RWPE2 (cell line): Measurements from ENCODE around the gene MPP3.

Source experiments
- ATAC-seq: fragments of 200-7000 bp; cut with Tn5 transposase; 3 replicates; pipeline ENCODE4 v1.9.1; 2021; ENCODE audit warnings: low read depth
- DNase-seq: peaks from one replicate; pipeline ENCODE4 v3.0.0-alpha.2; 2020; ENCODE audit warnings: low spot score
- H3K27ac ChIP-seq: fragments of 450-650 bp; 2 replicates; pipeline ENCODE4 v1.5.1; 2017; ENCODE audit warnings: mild to moderate bottlenecking; ENCODE audit not compliant: poor library complexity, severe bottlenecking
- H3K27me3 ChIP-seq: fragments of 250-450 bp; sonication (Bioruptor Pico); 2 replicates; pipeline ENCODE4 v1.5.1; 2021; ENCODE audit warnings: mild to moderate bottlenecking, moderate library complexity; ENCODE audit not compliant: insufficient read depth, poor library complexity, severe bottlenecking
- H3K36me3 ChIP-seq: fragments of 250-450 bp; sonication (Bioruptor Pico); 2 replicates; pipeline ENCODE4 v1.5.1; 2020; ENCODE audit warnings: low read depth, mild to moderate bottlenecking, moderate library complexity
- H3K4me1 ChIP-seq: fragments of 250-450 bp; sonication (Bioruptor Pico); 2 replicates; pipeline ENCODE4 v1.5.1; 2021; ENCODE audit warnings: mild to moderate bottlenecking, moderate library complexity; ENCODE audit not compliant: insufficient read depth, poor library complexity, severe bottlenecking
- H3K4me3 ChIP-seq: fragments of 250-450 bp; sonication (Bioruptor Pico); 2 replicates; pipeline ENCODE4 v1.5.1; 2021; ENCODE audit warnings: mild to moderate bottlenecking, moderate library complexity; ENCODE audit not compliant: severe bottlenecking
- H3K9me3 ChIP-seq: fragments of 250-450 bp; sonication (Bioruptor Pico); 2 replicates; pipeline ENCODE4 v1.5.1; 2021; ENCODE audit warnings: mild to moderate bottlenecking, moderate library complexity; ENCODE audit not compliant: severe bottlenecking
- CTCF ChIP-seq: fragments of 450-650 bp; IDR thresholded peaks from one replicate; pipeline ENCODE4 v1.5.1; 2017; ENCODE audit warnings: mild to moderate bottlenecking, moderate library complexity; ENCODE audit not compliant: poor library complexity, severe bottlenecking

MPP3 gene

GRCh38 chr17:43759836-43760235, 73.1 kb downstream of the MPP3 start:
- H3K27me3 ChIP-seq: peaks cover 13% of the 10 kb centered on the region
- H3K4me1 ChIP-seq: peaks cover 7% of the 10 kb centered on the region
- no peaks in the 10 kb centered on the region for H3K36me3 ChIP-seq
- no peak overlapping the region for H3K4me3 ChIP-seq
- H3K27ac ChIP-seq: peak overlapping the region; percentile 18
- TF ChIP-seq CTCF: no peak
- no peaks in the 10 kb centered on the region for H3K9me3 ChIP-seq
- DNase-seq (no peak), ATAC-seq (peak; percentile 73)

GRCh38 chr17:43758497-43759174, 74.3 kb downstream of the MPP3 start, which contains the start of gene SOST:
TSS of gene SOST (minus strand) at chr17:43758791. CDS start at chr17:43758741, 50 bp downstream.
- peak within 1 kb of the TSS; percentile 18 for H3K27ac ChIP-seq
- no peaks in the 10 kb centered on the region for H3K36me3 ChIP-seq
- H3K4me1 ChIP-seq: peaks cover 10% of the 10 kb centered on the region
- ATAC-seq (no peak), DNase-seq (no peak)
- no peak within 1 kb of the TSS for H3K4me3 ChIP-seq
- H3K27me3 ChIP-seq: peaks cover 13% of the 10 kb centered on the region
- H3K9me3 ChIP-seq: no peaks in the 10 kb centered on the region
- no peak for TF ChIP-seq CTCF

GRCh38 chr17:43758086-43758485, 74.9 kb downstream of the MPP3 start:
- Histone ChIP-seq H3K4me1 (peaks cover 10% of the 10 kb centered on the region), H3K36me3 (no peaks in the 10 kb centered on the region), H3K9me3 (no peaks in the 10 kb centered on the region), H3K27me3 (peaks cover 13% of the 10 kb centered on the region), H3K4me3 (no peak overlapping the region), H3K27ac (no peak overlapping the region)
- no peak for ATAC-seq
- no peak for DNase-seq
- no peak for TF ChIP-seq CTCF

- H3K27ac ChIP-seq: no peak overlapping the region
- no peak for ATAC-seq
Observed at GRCh38 chr17:43757171-43757660, 75.7 kb downstream of the MPP3 start.

More at GRCh38 chr17:43757171-43757660, 75.7 kb downstream of the MPP3 start:
- DNase-seq: no peak
- TF ChIP-seq CTCF: no peak
- Histone ChIP-seq H3K4me1 (peaks cover 10% of the 10 kb centered on the region), H3K4me3 (no peak overlapping the region), H3K9me3 (no peaks in the 10 kb centered on the region), H3K27me3 (peaks cover 13% of the 10 kb centered on the region), H3K36me3 (no peaks in the 10 kb centered on the region)
